Colonic mucosa (tissue), 4 donors: ENCODE data around the gene PAPPA2. TPM values are rescaled to one million over a fixed set of nuclear protein-coding genes. Genes with fewer than 3 reads are reported as not detected.

Experiments
- DNase-seq: peaks from one replicate; pipeline ENCODE4 v3.0.0-alpha.2; 2020
- H3K27ac ChIP-seq: fragments of 200-600 bp; one replicate; pipeline ENCODE4 v1.8.0; 2021
- H3K27me3 ChIP-seq: fragments of 200-600 bp; one replicate; pipeline ENCODE4 v1.8.0; 2021
- H3K36me3 ChIP-seq: fragments of 200-600 bp; one replicate; pipeline ENCODE4 v1.8.0; 2021
- H3K4me1 ChIP-seq: fragments of 200-600 bp; one replicate; pipeline ENCODE4 v1.8.0; 2021; ENCODE audit warnings: mild to moderate bottlenecking
- H3K4me3 ChIP-seq: fragments of 200-600 bp; one replicate; pipeline ENCODE4 v1.8.0; 2021
- H3K9ac ChIP-seq, 2 donors: one replicate each; pipeline ENCODE4 v1.7.0; 2013; ENCODE audit warnings: control low read depth in 2 of 2, low read depth in 2 of 2, low read length in 2 of 2
- H3K9me3 ChIP-seq: fragments of 200-600 bp; one replicate; pipeline ENCODE4 v1.8.0; 2021
- intact Hi-C: fragments of 100-400 bp; cut with DNase I; formaldehyde crosslinking; loops from one replicate; pipeline ENCODE4 v1.14.1; 2022
- total RNA-seq, 2 donors: library from RNA; stranded (reverse); fragmentation: NEBNext Ultra II Directional in 1 of 2; extraction: Animal tissue kit (Norgen Biotek cat#: 25700) in 1 of 2; gene quantifications; one replicate each; pipeline ENCODE4 v1.2.1, GENCODE V29; 2021
- TF ChIP-seq, protein P1 (sequence below): fragments of 200-600 bp; IDR thresholded peaks from one replicate; pipeline ENCODE4 v1.8.0; 2022; ENCODE audit warnings: antibody characterized with exemption, mild to moderate bottlenecking
- donor health status: healthy.
- donor health status: DM: no; HTN: no; CAD: no.
- donor health status: DM: no; HTN: no; CAD: no.

Gene PAPPA2
- total RNA-seq, 2 donors from 2014 or later = 3.1 to 3.6 TPM

DNA sequence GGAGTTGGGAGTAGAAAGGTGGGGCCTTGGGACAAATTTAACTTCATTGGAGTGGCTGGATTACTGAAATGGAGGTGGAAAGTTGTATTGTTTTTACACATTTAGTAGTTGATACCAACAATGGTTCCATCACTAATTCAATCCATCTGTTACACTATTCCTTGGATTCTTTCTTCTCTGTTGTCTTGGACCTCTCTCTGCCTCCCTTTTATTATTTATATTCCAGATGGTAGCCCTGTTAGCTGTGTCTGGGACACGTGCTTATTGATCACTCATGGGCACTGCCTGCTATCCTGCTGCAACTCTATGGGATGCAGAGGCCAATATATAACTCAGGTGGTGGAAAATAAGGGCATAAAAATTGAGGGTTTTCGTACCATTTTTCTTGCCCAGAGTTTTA, 346.3 kb downstream of the PAPPA2 start:
- H3K9ac ChIP-seq = no peak overlapping the region
- no peak overlapping the region for H3K4me3 ChIP-seq
- no peaks in the 10 kb centered on the region for H3K36me3 ChIP-seq
- H3K27ac ChIP-seq = no peak overlapping the region
- intact Hi-C loops = no loop called here
- no peaks in the 10 kb centered on the region for H3K9me3 ChIP-seq
- H3K27me3 ChIP-seq = no peaks in the 10 kb centered on the region
- no peaks in the 10 kb centered on the region for H3K4me1 ChIP-seq
- TF ChIP-seq, protein P1, sequence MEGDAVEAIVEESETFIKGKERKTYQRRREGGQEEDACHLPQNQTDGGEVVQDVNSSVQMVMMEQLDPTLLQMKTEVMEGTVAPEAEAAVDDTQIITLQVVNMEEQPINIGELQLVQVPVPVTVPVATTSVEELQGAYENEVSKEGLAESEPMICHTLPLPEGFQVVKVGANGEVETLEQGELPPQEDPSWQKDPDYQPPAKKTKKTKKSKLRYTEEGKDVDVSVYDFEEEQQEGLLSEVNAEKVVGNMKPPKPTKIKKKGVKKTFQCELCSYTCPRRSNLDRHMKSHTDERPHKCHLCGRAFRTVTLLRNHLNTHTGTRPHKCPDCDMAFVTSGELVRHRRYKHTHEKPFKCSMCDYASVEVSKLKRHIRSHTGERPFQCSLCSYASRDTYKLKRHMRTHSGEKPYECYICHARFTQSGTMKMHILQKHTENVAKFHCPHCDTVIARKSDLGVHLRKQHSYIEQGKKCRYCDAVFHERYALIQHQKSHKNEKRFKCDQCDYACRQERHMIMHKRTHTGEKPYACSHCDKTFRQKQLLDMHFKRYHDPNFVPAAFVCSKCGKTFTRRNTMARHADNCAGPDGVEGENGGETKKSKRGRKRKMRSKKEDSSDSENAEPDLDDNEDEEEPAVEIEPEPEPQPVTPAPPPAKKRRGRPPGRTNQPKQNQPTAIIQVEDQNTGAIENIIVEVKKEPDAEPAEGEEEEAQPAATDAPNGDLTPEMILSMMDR = no peak
- no peak for DNase-seq

DNA sequence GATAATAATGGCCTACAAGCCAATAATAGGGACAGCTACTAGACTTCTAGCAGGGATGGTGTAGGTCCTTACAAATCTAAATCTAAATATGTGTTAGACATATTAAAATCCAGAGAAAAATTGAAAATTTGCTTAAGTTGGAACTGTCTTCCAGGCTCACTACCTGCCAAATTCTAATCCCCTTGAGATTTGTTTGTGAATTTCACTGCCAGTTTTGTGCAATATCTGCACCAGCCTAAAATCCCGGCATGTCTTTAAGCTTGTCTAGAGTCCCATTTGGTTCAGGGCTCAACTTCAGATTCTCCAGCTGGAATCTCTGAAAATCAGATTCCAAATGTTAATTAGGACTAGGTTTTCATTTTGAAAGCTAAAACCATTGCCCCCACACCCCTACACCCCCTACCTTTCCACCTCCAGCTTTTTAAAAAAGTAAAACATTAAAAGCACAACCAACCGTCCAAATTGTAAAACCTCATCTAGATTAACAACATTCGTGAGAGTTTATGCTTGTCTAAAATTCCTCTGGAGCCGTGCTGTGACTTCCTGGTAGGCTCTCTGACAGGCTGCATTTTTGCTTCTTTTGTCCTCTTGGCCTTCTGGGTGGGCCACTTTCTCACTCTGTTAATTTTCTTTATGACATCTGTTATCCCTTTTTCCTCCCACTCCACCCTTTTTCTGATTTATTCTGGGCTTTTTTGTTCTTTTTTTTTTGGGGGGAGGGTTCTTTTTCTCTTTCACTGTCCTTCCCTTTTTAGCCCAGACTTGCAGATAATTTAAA, 348.7 kb downstream of the PAPPA2 start:
- TF ChIP-seq, protein P1 = no peak
- H3K9ac ChIP-seq = no peak overlapping the region
- H3K4me1 ChIP-seq = no peaks in the 10 kb centered on the region
- no peaks in the 10 kb centered on the region for H3K9me3 ChIP-seq
- H3K36me3 ChIP-seq = no peaks in the 10 kb centered on the region
- no peak for DNase-seq
- intact Hi-C loops = no loop called here
- no peak overlapping the region for H3K27ac ChIP-seq
- no peak overlapping the region for H3K4me3 ChIP-seq
- H3K27me3 ChIP-seq = no peaks in the 10 kb centered on the region

DNA sequence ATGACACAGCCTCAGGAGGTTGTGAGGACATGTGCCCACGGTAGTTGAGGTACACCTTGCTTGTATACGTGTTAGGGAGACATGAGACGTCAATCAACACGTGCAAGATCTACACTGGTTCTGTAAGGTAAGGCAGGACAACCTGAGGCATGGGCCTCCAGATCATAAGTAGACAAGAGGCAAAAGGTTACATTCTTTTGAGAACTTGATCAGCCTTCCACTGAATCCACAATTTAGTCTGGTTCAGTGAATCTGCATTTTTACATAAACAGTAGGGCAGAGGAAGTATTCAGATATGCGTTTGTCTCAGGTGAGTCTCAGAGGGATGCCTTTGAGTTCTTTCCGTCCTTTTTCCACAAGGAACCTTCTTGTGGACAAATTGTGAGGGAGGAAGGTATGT, 352.6 kb downstream of the PAPPA2 start:
- Histone ChIP-seq H3K9me3 (no peaks in the 10 kb centered on the region), H3K9ac (no peak overlapping the region), H3K4me1 (no peaks in the 10 kb centered on the region), H3K4me3 (no peak overlapping the region), H3K36me3 (no peaks in the 10 kb centered on the region), H3K27ac (no peak overlapping the region), H3K27me3 (no peaks in the 10 kb centered on the region)
- DNase-seq = no peak
- TF ChIP-seq, protein P1 = no peak
- intact Hi-C loops = no loop called here

DNA sequence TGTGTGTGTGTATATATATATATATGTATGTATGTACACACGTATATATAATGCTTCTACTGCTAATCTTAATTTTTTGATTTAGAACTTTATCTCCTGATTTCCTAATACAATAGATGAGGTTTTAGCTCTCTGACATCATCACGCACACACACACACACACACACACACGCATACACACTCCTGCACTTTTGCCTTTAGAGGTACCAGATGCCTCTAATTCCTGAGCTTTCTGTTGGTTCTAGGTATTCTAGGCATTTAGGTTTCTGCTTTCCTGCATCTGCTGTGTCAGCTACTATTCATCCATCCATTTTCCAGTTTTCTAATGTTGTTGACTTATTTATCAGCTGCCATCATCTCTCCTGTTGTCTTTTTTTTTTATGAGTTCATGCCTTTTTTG, 353.3 kb downstream of the PAPPA2 start:
- Histone ChIP-seq H3K27ac (no peak overlapping the region), H3K36me3 (no peaks in the 10 kb centered on the region), H3K9me3 (no peaks in the 10 kb centered on the region), H3K4me3 (no peak overlapping the region), H3K9ac (no peak overlapping the region), H3K27me3 (no peaks in the 10 kb centered on the region), H3K4me1 (no peaks in the 10 kb centered on the region)
- TF ChIP-seq, protein P1 = no peak
- intact Hi-C loops = no loop called here
- no peak for DNase-seq

DNA sequence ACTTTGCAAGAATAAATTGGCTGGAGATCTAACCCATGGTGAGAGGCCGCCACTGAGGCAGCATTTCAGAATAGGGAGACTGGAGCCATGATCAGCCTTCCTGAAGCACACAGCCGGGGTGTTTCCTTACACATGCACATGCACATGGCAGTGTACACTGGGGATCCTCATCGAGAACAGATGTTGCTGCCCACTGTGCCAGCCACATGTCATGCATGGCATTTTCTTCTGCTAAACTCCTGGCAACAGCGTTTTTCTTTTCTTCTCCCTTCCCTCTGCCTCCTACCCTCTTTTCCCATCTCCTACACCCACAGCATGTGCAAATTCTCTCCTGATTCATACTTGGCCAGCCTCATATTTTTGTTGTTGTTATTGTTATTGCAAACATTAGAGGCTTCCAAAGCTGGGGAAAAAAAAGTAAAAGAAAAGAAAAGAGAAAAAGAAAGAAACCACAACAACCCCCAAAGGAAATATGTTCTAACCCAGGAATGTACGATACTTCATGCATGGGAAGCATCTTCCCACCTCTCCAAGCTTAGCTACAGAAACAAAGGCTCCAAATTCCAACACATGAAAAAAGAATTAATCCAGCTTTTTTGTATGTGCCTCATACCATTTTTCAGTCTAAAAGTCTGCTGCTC, 357.5 kb downstream of the PAPPA2 start:
- intact Hi-C loops = no loop called here
- Histone ChIP-seq H3K27ac (no peak overlapping the region), H3K27me3 (no peaks in the 10 kb centered on the region), H3K4me3 (no peak overlapping the region), H3K9me3 (no peaks in the 10 kb centered on the region), H3K9ac (no peak overlapping the region), H3K4me1 (no peaks in the 10 kb centered on the region), H3K36me3 (no peaks in the 10 kb centered on the region)
- TF ChIP-seq, protein P1 = no peak
- DNase-seq = no peak
